Esophagus squamous epithelium (tissue), 4 donors: ENCODE results near the gene PIGU.

ENCODE experiments used
- POLR2A ChIP-seq, 4 donors: fragments of 450-650 bp; IDR thresholded peaks; one replicate each; pipeline ENCODE4 v1.6.1; 2017; ENCODE audit warnings: antibody characterized with exemption in 4 of 4, mild to moderate bottlenecking in 4 of 4, moderate library complexity in 3 of 4
- TF ChIP-seq, protein P1 (sequence below), 6 experiments: fragments of 450-650 bp in 4 of 6; fragments of 200-600 bp in 2 of 6; sonication (generic) in 2 of 6; IDR thresholded peaks; one replicate each; pipeline ENCODE4 v1.5.1; 2016 to 2019; ENCODE audit warnings: antibody characterized with exemption in 6 of 6, mild to moderate bottlenecking in 4 of 6, moderate library complexity in 4 of 6

- TF ChIP-seq, protein P1, sequence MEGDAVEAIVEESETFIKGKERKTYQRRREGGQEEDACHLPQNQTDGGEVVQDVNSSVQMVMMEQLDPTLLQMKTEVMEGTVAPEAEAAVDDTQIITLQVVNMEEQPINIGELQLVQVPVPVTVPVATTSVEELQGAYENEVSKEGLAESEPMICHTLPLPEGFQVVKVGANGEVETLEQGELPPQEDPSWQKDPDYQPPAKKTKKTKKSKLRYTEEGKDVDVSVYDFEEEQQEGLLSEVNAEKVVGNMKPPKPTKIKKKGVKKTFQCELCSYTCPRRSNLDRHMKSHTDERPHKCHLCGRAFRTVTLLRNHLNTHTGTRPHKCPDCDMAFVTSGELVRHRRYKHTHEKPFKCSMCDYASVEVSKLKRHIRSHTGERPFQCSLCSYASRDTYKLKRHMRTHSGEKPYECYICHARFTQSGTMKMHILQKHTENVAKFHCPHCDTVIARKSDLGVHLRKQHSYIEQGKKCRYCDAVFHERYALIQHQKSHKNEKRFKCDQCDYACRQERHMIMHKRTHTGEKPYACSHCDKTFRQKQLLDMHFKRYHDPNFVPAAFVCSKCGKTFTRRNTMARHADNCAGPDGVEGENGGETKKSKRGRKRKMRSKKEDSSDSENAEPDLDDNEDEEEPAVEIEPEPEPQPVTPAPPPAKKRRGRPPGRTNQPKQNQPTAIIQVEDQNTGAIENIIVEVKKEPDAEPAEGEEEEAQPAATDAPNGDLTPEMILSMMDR (IDR thresholded peaks at IDR 0.05), result no peak
- no peak for TF ChIP-seq POLR2A (IDR thresholded peaks at IDR 0.05)
Measured at GRCh38 chr20:34567892-34568865, 108.7 kb downstream of the PIGU start.
